IgD-negative memory B cell (primary cell): Measurements from ENCODE around the gene ILKAP. TPM values are rescaled to one million over a fixed set of nuclear protein-coding genes. Genes with fewer than 3 reads are reported as not detected.
A peak's percentile ranks its signal among the peaks of the same experiment; 100 is the strongest.

Experiments used
- H3K27ac Mint-ChIP-seq, 3 donors: one replicate each; pipeline ENCODE4 v1.8.0; 2020 to 2022; ENCODE audit warnings: mild to moderate bottlenecking in 3 of 3, mixed read lengths in 3 of 3, moderate library complexity in 1 of 3
- H3K27me3 Mint-ChIP-seq: one replicate; pipeline ENCODE4 v1.8.0; 2021; ENCODE audit warnings: mixed read lengths
- H3K36me3 Mint-ChIP-seq: one replicate; pipeline ENCODE4 v1.8.0; 2020; ENCODE audit warnings: mild to moderate bottlenecking, mixed read lengths
- H3K4me1 Mint-ChIP-seq, 3 donors: one replicate each; pipeline ENCODE4 v1.8.0; 2020 to 2022; ENCODE audit warnings: mixed read lengths in 3 of 3, mild to moderate bottlenecking in 1 of 3
- H3K4me3 Mint-ChIP-seq, 4 donors: one replicate each; pipeline ENCODE4 v1.8.0; 2020 to 2022; ENCODE audit warnings: mild to moderate bottlenecking in 4 of 4, mixed read lengths in 4 of 4, moderate library complexity in 3 of 4
- H3K9me3 Mint-ChIP-seq, 3 donors: one replicate each; pipeline ENCODE4 v1.8.0; 2020 to 2021; ENCODE audit warnings: mixed read lengths in 3 of 3, mild to moderate bottlenecking in 1 of 3
- polyA plus RNA-seq: library from polyadenylated mRNA; unstranded; fragments of 300-500 nt; fragmentation: Illumina TruSeq; gene quantifications from one replicate; pipeline ENCODE4 v1.2.3, GENCODE V29; 2021

The ILKAP gene
- polyA plus RNA-seq, 1 donor from 2014 or later, result 50.2 TPM

DNA sequence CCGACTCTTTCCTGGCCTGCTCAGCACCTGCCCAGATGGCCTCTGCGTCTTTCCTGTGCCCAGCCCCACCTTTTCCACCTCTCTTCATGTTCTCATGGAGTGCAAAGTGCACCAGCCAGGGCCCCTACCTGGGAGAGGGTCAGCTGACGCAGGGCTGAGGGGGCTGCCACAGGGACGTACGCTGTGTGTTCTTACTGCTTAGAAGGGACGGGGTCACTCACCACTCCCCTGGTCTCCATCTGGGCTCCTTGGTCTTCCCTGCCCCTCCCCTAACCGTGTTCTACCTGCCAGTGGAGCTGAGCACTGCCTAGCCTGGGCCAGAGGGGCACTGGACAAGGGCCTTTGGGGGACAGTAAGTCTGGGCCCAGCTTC, 36.2 kb downstream of the ILKAP start:
- Mint-ChIP-seq H3K36me3 (peaks cover 3% of the 10 kb centered on the region), H3K4me3 (no peak overlapping the region), H3K27me3 (peaks cover 13% of the 10 kb centered on the region), H3K9me3 (no peaks in the 10 kb centered on the region), H3K4me1 (peaks cover 0 to 3% (median 0%) of the 10 kb centered on the region in 3 donors), H3K27ac (no peak overlapping the region)

GRCh38 chr2:238166391-238167343, 36.8 kb downstream of the ILKAP start:
- no peak overlapping the region for H3K4me3 Mint-ChIP-seq
- peaks cover 13% of the 10 kb centered on the region for H3K27me3 Mint-ChIP-seq
- H3K36me3 Mint-ChIP-seq, result no peaks in the 10 kb centered on the region
- H3K27ac Mint-ChIP-seq, result no peak overlapping the region
- no peaks in the 10 kb centered on the region for H3K9me3 Mint-ChIP-seq
- peaks cover 0 to 3% (median 0%) of the 10 kb centered on the region in 3 donors for H3K4me1 Mint-ChIP-seq

DNA sequence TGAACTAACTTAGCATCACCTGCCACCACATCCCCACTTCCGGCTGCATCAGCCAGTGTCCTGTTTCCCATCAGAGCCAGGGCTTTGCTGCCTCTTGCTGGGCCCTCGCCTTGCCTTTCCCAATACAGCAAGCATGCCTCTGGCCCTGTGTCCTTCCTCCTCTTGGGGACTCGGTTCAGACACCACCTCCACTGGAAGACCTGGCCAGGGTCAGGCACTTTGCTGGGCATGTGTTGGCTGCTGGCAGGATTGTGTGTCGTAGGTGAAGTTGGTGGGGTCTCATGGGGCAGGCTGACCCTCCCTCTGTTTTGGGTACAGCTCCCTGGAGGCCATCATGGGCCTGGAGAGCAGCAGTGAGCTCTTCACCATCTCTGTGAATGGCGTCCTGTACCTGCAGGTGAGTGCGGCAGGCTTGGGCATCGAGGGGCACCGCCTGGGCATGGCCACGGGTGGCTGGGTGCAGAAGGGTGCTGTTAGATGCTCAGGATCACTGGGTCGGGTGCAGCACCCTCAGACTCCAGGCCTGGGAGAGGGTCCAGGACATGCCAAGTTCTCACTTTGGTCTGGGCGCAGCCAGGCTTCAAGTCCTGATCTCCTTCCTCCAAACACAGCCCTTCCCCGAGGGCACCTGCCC, 38.1 kb downstream of the ILKAP start:
- Mint-ChIP-seq H3K27ac (no peak overlapping the region), H3K4me3 (peak overlapping the region in 2 of 4 donors; percentile 70 to 73)

GRCh38 chr2:238164906-238165287, 38.6 kb downstream of the ILKAP start:
- peaks cover 0 to 6% (median 0%) of the 10 kb centered on the region in 3 donors for H3K4me1 Mint-ChIP-seq
- peaks cover 19% of the 10 kb centered on the region for H3K27me3 Mint-ChIP-seq
- H3K36me3 Mint-ChIP-seq, result no peaks in the 10 kb centered on the region
- peak overlapping the region in 1 of 4 donors; percentile 73 for H3K4me3 Mint-ChIP-seq
- no peaks in the 10 kb centered on the region for H3K9me3 Mint-ChIP-seq
- H3K27ac Mint-ChIP-seq, result no peak overlapping the region

More for the DNA sequence above, 38.1 kb downstream of the ILKAP start:
- Mint-ChIP-seq H3K36me3 (no peaks in the 10 kb centered on the region), H3K4me1 (peaks cover 0 to 5% (median 0%) of the 10 kb centered on the region in 3 donors), H3K9me3 (no peaks in the 10 kb centered on the region), H3K27me3 (peaks cover 16% of the 10 kb centered on the region)

- Mint-ChIP-seq H3K36me3 (no peaks in the 10 kb centered on the region), H3K4me3 (no peak overlapping the region), H3K4me1 (peaks cover 5 to 10% (median 8%) of the 10 kb centered on the region in 3 donors), H3K9me3 (no peaks in the 10 kb centered on the region), H3K27me3 (peaks cover 26% of the 10 kb centered on the region), H3K27ac (no peak overlapping the region)
Observed at GRCh38 chr2:238163481-238164198, 39.9 kb downstream of the ILKAP start.

GRCh38 chr2:238162846-238163441, 40.6 kb downstream of the ILKAP start:
- H3K9me3 Mint-ChIP-seq, result no peaks in the 10 kb centered on the region
- no peak overlapping the region for H3K4me3 Mint-ChIP-seq
- no peaks in the 10 kb centered on the region for H3K36me3 Mint-ChIP-seq
- H3K27ac Mint-ChIP-seq, result no peak overlapping the region
- H3K4me1 Mint-ChIP-seq, result peaks cover 5 to 10% (median 8%) of the 10 kb centered on the region in 3 donors
- peaks cover 28% of the 10 kb centered on the region for H3K27me3 Mint-ChIP-seq

GRCh38 chr2:238162251-238162845, 41.1 kb downstream of the ILKAP start:
- no peak overlapping the region for H3K4me3 Mint-ChIP-seq
- H3K9me3 Mint-ChIP-seq, result no peaks in the 10 kb centered on the region
- peaks cover 32% of the 10 kb centered on the region for H3K27me3 Mint-ChIP-seq
- peaks cover 5 to 10% (median 8%) of the 10 kb centered on the region in 3 donors for H3K4me1 Mint-ChIP-seq
- H3K27ac Mint-ChIP-seq, result no peak overlapping the region
- no peaks in the 10 kb centered on the region for H3K36me3 Mint-ChIP-seq

DNA sequence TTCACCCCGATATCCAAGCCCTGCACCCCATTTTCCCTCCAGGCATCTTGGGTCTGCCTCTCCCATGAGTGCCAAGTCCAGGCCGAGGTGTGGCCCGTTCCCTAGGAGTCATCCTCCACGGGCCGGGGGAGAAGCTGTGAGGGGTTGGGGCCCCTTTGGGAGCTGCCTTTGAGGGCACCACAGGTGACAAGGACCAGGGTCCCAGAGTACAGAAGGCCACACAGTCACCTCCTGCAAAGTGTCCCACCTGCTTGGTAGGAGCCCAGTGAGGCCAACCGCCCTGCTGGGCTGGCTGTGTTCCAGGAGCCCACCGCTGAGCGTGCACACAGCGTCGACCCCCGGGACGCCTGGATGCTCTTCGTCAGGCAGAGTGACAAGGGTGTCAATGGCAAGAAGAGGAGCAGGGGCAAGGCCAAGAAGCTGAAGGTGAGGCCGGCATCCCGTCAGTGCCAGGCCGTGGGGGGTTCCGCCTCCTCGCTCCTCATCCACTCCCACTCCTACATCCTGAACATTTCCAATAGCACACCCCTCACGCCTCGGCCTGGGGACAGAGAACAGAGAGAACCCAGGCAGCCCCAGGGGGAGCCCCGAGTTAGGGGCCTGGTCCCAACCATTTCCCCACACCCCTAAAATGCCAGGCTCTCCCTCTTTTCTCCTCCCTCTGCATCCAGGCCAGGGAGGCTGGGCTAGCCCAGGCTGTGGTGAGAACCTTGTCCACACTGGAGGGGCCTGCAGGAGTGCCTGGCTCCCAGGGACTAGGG, 42.0 kb downstream of the ILKAP start:
- H3K9me3 Mint-ChIP-seq, result no peaks in the 10 kb centered on the region
- no peak overlapping the region for H3K27ac Mint-ChIP-seq
- H3K4me3 Mint-ChIP-seq, result peak overlapping the region in 1 of 4 donors; percentile 63
- H3K4me1 Mint-ChIP-seq, result peaks cover 5 to 10% (median 8%) of the 10 kb centered on the region in 3 donors
- H3K36me3 Mint-ChIP-seq, result no peaks in the 10 kb centered on the region
- H3K27me3 Mint-ChIP-seq, result peaks cover 33% of the 10 kb centered on the region

- Mint-ChIP-seq H3K36me3 (no peaks in the 10 kb centered on the region), H3K4me1 (peaks cover 5 to 10% (median 8%) of the 10 kb centered on the region in 3 donors), H3K9me3 (no peaks in the 10 kb centered on the region), H3K27me3 (peaks cover 33% of the 10 kb centered on the region), H3K4me3 (peak overlapping the region in 2 of 4 donors; percentile 82 to 90), H3K27ac (no peak overlapping the region)
Observed at GRCh38 chr2:238160206-238161129, 43.0 kb downstream of the ILKAP start.

GRCh38 chr2:238159661-238160205, 43.8 kb downstream of the ILKAP start:
- Mint-ChIP-seq H3K4me1 (peaks cover 5 to 8% (median 8%) of the 10 kb centered on the region in 3 donors), H3K4me3 (peak overlapping the region in 3 of 4 donors; percentile 38 to 90 (median 82)), H3K36me3 (no peaks in the 10 kb centered on the region), H3K9me3 (no peaks in the 10 kb centered on the region), H3K27me3 (peaks cover 29% of the 10 kb centered on the region), H3K27ac (peak overlapping the region in 2 of 3 donors; percentile 35 to 43)

GRCh38 chr2:238159071-238159539, 44.4 kb downstream of the ILKAP start:
- Mint-ChIP-seq H3K4me3 (peak overlapping the region in 3 of 4 donors; percentile 38 to 90 (median 82)), H3K4me1 (peaks cover 5 to 8% (median 7%) of the 10 kb centered on the region in 3 donors), H3K27ac (peak overlapping the region in 2 of 3 donors; percentile 35 to 43)

DNA sequence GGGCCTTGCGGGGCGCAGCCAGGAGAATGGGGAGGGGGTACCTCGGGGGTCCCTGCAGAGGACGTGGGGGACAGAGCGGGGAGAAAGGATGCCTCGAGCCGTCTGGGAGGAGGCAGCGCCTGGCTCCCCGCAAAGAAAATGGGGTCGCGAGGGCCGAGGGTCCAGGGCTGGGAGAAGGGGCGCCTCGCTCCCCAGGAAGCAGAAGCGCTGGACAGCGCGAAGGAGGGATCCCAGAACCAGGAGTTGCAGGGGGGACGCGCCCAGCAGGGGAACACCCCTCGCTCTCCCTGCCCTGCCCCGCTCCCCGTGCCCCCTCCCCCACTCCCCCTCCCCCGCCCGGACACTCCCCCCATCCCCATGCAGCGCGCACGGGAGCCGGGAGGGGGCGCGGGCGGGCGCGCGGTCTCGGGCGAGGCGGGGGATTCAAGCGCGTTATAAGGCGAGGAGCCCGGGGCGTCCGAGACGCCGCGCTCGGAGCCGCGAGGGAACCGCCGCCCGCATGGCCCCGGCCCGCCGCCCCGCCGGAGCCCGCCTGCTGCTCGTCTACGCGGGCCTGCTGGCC, 44.9 kb downstream of the ILKAP start, which contains the start of gene ERFE:
Gene ERFE, plus strand, starts transcription at position 462 of the 562 bp plus-strand sequence. Its CDS starts 38 bp downstream, at position 500.
- Mint-ChIP-seq H3K27me3 (peaks cover 25% of the 10 kb centered on the region), H3K4me3 (peak within 1 kb of the TSS in 3 of 4 donors; percentile 38 to 90 (median 82)), H3K36me3 (no peaks in the 10 kb centered on the region), H3K27ac (peak within 1 kb of the TSS in 2 of 3 donors; percentile 35 to 43), H3K9me3 (no peaks in the 10 kb centered on the region), H3K4me1 (peaks cover 5 to 8% (median 7%) of the 10 kb centered on the region in 3 donors)

More at GRCh38 chr2:238159071-238159539, 44.4 kb downstream of the ILKAP start:
- H3K27me3 Mint-ChIP-seq, result peaks cover 25% of the 10 kb centered on the region
- H3K9me3 Mint-ChIP-seq, result no peaks in the 10 kb centered on the region
- no peaks in the 10 kb centered on the region for H3K36me3 Mint-ChIP-seq
